Thoracic aorta (tissue), 2 donors: ENCODE data around the gene RNF150. TPM values are rescaled to one million over a fixed set of nuclear protein-coding genes. Genes with fewer than 3 reads are reported as not detected.

Source experiments
- ATAC-seq: fragments of 150-250 bp; one replicate; pipeline ENCODE4 v1.8.0; 2017; ENCODE audit warnings: low read depth; ENCODE audit not compliant: insufficient number of reproducible peaks, low FRiP score
- DNase-seq: peaks from one replicate; pipeline ENCODE4 v3.0.0-alpha.2; 2020; ENCODE audit warnings: low spot score
- H3K27ac ChIP-seq, 2 donors: fragments of 200-600 bp; sonication (generic); 1 replicate in 1 of 2; 2 replicates in 1 of 2; pipeline ENCODE4 v1.5.1; 2016; ENCODE audit warnings: mild to moderate bottlenecking in 2 of 2, moderate library complexity in 2 of 2
- H3K27me3 ChIP-seq: fragments of 200-600 bp; sonication (generic); replicated peaks from 2 replicates; pipeline ENCODE4 v1.6.0; 2016; ENCODE audit warnings: mild to moderate bottlenecking; ENCODE audit not compliant: insufficient read depth
- H3K36me3 ChIP-seq: fragments of 200-600 bp; sonication (generic); one replicate; pipeline ENCODE4 v1.5.1; 2016
- H3K4me1 ChIP-seq, 2 donors: fragments of 200-600 bp; sonication (generic); 1 replicate in 1 of 2; 2 replicates in 1 of 2; pipeline versions ENCODE4 v1.5.1 to v1.6.0; 2016; ENCODE audit warnings: low read depth in 2 of 2, mild to moderate bottlenecking in 1 of 2; ENCODE audit not compliant: control insufficient read depth in 1 of 2
- H3K4me3 ChIP-seq: fragments of 200-600 bp; sonication (generic); 2 replicates; pipeline ENCODE4 v1.5.1; 2016; ENCODE audit warnings: mild to moderate bottlenecking
- H3K9me3 ChIP-seq: fragments of 200-600 bp; sonication (generic); 2 replicates; pipeline ENCODE4 v1.5.1; 2016
- total RNA-seq, 2 donors: library from RNA; depleted of rRNA; stranded (reverse); fragments of >200 nt; gene quantifications; one replicate each; pipeline versions ENCODE4 v1.1.0 to v1.2.3, GENCODE V29; 2016
- TF ChIP-seq, protein P1 (sequence below): fragments of 200-600 bp; sonication (generic); IDR thresholded peaks from one replicate; pipeline ENCODE4 v1.5.1; 2019; ENCODE audit warnings: antibody characterized with exemption

RNF150 gene
- total RNA-seq, 2 donors from 2014 or later = 9.7 to 11.6 TPM

DNA sequence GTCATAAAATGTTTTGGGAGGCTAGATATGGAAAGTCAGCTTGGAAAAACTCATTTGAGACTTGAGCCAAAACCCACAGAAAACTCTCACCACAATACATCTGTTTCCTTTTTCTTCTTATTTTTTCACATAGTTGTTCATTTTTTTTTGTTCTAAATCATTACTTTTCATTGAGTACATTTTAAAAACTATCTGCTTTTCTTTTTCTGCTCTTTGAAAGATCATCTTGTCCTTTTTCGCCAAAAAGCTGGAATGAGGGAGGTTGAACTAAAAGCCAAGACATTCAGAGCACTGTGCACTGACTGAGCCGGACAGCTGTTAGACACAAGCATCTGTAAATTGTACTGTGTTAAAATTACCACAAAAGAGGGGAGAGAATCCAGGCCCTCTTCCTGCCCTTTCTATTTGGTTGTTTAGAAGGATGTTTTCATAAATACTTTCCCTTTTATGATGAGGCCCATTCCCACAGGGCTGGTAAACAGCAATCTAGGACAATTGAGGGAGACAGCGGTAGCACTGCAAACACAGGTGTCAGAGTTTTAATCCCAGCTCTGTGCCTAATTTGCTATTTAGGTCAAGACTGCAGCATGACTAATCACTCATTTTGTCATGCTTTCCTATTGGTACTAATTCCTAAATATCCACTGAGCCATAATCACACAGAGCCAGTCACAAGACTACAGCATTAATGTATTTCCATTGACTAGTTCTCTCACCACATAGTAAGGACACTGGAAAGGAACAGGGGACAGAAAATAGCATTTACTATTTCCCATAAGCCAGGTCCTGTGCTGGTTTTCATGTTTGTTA is 7.3 kb upstream of the RNF150 start:
- TF ChIP-seq, protein P1, sequence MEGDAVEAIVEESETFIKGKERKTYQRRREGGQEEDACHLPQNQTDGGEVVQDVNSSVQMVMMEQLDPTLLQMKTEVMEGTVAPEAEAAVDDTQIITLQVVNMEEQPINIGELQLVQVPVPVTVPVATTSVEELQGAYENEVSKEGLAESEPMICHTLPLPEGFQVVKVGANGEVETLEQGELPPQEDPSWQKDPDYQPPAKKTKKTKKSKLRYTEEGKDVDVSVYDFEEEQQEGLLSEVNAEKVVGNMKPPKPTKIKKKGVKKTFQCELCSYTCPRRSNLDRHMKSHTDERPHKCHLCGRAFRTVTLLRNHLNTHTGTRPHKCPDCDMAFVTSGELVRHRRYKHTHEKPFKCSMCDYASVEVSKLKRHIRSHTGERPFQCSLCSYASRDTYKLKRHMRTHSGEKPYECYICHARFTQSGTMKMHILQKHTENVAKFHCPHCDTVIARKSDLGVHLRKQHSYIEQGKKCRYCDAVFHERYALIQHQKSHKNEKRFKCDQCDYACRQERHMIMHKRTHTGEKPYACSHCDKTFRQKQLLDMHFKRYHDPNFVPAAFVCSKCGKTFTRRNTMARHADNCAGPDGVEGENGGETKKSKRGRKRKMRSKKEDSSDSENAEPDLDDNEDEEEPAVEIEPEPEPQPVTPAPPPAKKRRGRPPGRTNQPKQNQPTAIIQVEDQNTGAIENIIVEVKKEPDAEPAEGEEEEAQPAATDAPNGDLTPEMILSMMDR = no peak
- DNase-seq = no peak
- no peaks in the 10 kb centered on the region for H3K27me3 ChIP-seq
- no peak overlapping the region for H3K27ac ChIP-seq
- H3K36me3 ChIP-seq = no peaks in the 10 kb centered on the region
- ATAC-seq = no peak
- no peaks in the 10 kb centered on the region for H3K9me3 ChIP-seq
- no peak overlapping the region for H3K4me3 ChIP-seq
- no peaks in the 10 kb centered on the region for H3K4me1 ChIP-seq

DNA sequence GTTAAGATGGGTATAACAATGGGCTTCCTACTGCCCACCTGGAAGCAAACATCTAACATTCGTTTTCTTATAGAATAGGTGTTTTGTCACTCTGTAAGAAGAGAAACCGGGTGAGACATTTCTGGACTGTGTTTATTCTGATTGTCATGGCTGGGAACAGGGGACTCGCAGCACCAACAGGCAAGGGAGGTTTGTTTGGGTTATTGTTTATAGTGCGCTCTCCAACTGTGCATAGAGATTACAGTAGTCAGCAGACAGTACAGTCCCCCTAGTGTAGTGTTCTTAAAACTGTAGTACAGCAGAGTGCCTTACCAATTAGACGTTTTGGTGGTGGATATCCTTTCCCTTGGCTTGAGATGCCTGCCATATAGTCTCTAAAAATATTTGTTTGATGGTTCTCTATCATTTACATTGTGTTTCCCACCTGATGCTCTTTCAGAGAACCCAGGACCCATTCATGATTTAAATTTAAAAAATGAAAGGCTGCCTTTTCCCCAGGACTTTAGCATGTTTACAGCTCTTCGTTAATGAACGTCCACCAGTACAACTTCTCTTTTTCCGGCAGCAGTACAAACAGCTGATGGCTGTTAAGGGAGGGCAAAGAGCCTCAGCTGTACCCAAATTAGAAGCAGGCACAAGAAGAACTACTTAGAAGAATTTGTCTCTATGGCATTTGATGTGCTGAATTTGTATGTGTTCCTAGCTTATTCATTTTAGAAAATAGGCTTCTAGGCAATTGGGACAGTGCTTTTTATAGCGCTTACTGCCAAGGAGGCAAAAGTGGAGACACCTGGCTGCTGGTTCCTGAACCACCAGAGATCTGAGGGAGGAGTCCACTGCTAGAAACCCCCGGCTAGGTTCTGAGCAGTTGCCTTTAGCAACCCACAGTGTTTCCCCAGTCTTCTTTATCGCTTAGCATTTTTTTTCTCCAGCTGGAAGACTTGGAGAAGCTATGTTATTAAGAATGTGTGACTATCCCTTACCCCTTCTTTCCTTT is 1.0 kb upstream of the RNF150 start:
- Histone ChIP-seq H3K9me3 (no peaks in the 10 kb centered on the region), H3K27me3 (no peaks in the 10 kb centered on the region), H3K36me3 (no peaks in the 10 kb centered on the region), H3K27ac (no peak overlapping the region), H3K4me1 (peaks cover 0 to 20% of the 10 kb centered on the region in 2 donors), H3K4me3 (no peak overlapping the region)
- no peak for DNase-seq
- ATAC-seq = no peak
- TF ChIP-seq, protein P1 = no peak

DNA sequence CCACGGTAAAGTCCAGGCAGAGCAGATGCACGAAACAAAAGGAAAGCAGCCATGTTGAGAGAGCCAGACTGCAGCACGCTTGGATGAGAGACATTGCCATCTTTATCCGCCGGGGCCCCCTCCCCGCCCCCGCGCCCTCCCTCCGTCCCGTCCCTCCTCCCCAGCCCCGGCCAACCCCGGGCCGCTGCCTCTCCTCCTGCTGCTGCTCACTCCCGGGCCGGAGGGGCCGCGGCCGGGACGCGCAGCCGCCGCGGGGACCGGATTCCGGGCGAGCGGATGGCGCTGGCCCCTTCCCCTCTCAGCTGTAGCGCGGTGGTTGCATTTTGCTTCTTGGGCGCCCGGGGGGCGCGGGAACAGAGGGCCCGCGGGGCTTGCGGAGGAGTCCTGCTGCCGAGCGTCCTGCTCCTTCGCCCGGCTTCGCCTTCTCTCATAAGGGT is 542 bp downstream of the RNF150 start:
- no peaks in the 10 kb centered on the region for H3K36me3 ChIP-seq
- peak overlapping the region; percentile 61 to 67 for H3K27ac ChIP-seq
- no peaks in the 10 kb centered on the region for H3K9me3 ChIP-seq

DNA sequence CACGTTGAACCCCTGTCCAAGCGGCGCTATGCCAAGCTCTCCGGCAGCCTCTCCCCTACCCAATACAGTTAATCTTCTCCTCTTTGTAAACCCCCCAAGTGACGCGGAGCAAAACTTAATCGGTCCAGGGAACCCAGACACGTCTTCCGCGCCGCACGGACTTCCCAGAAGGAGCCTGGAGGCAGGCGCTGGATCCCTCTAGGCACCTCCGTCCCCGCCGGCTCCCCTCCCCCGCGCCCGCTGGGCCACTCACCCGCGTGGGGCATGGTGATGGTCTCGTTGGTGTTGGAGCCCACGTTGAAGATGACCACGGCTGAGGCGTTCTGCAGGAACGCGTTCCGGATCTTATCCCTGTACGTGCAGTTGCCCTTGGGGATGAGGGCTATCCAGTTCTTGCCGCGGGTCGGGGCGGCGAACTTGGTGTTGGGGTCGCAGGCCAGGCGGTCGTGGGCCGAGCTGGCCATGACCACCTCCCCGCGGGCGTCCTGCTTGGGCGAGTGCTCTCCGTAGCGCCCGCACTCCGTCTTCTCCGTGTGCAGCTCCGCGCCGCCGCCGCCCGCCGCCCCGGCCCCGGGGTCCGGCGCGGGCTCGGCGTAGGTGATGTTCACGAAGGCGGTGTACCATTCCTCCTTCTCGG is 1.1 kb downstream of the RNF150 start:
- Histone ChIP-seq H3K9me3 (no peaks in the 10 kb centered on the region), H3K4me3 (peak overlapping the region; percentile 85), H3K36me3 (no peaks in the 10 kb centered on the region), H3K27ac (peak overlapping the region; percentile 61 to 67), H3K27me3 (no peaks in the 10 kb centered on the region), H3K4me1 (peaks cover 0 to 33% of the 10 kb centered on the region in 2 donors)
- no peak for ATAC-seq
- TF ChIP-seq, protein P1 = no peak
- DNase-seq = no peak

More for the DNA sequence above, 542 bp downstream of the RNF150 start:
- no peak for DNase-seq
- Histone ChIP-seq H3K4me1 (peaks cover 0 to 28% of the 10 kb centered on the region in 2 donors), H3K27me3 (no peaks in the 10 kb centered on the region), H3K4me3 (peak overlapping the region; percentile 85)
- TF ChIP-seq, protein P1 = no peak
- ATAC-seq = peak; percentile 26
